Measurements from ENCODE around the gene ZCCHC8. TPM values are rescaled to one million over a fixed set of nuclear protein-coding genes. Genes with fewer than 3 reads are reported as not detected.
A peak's percentile ranks its signal among the peaks of the same experiment; 100 is the strongest.

ZCCHC8 gene
- total RNA-seq, 1 donor, result 22.8 TPM

GRCh38 chr12:122459211-122459610 lies 41.5 kb downstream of the ZCCHC8 start:
- TF ChIP-seq CTCF (IDR thresholded peaks at IDR 0.05; ENCODE audit: extremely low read depth, low read depth, low read length), result no peak
- Histone ChIP-seq H2AFZ (ENCODE audit: low read length) (no peak overlapping the region), H3K27ac (ENCODE audit: low read depth, low read length) (no peak overlapping the region), H3K9me3 (ENCODE audit: low read depth, low read length) (no peaks in the 10 kb centered on the region), H3K79me2 (ENCODE audit: insufficient read depth, low read length) (no peaks in the 10 kb centered on the region), H3K4me1 (ENCODE audit: insufficient read depth, low read length) (peaks cover 4% of the 10 kb centered on the region), H4K20me1 (ENCODE audit: insufficient read depth, low read length) (no peaks in the 10 kb centered on the region), H3K27me3 (ENCODE audit: insufficient read depth, low read length) (no peaks in the 10 kb centered on the region), H3K4me3 (ENCODE audit: insufficient read depth, low read length) (no peak overlapping the region), H3K4me2 (ENCODE audit: insufficient read depth, low read length) (no peak overlapping the region), H3K36me3 (ENCODE audit: insufficient read depth, low read length) (no peaks in the 10 kb centered on the region)
- DNase-seq (ENCODE audit: insufficient read length, low spot score, missing footprints), result no peak

- no peaks in the 10 kb centered on the region for H4K20me1 ChIP-seq (ENCODE audit: insufficient read depth, low read length)
- no peak for TF ChIP-seq CTCF (IDR thresholded peaks at IDR 0.05; ENCODE audit: extremely low read depth, low read depth, low read length)
- H3K4me2 ChIP-seq (ENCODE audit: insufficient read depth, low read length), result no peak overlapping the region
- no peak overlapping the region for H3K4me3 ChIP-seq (ENCODE audit: insufficient read depth, low read length)
- H3K4me1 ChIP-seq (ENCODE audit: insufficient read depth, low read length), result no peaks in the 10 kb centered on the region
- no peaks in the 10 kb centered on the region for H3K27me3 ChIP-seq (ENCODE audit: insufficient read depth, low read length)
- no peak overlapping the region for H3K27ac ChIP-seq (ENCODE audit: low read depth, low read length)
- no peak overlapping the region for H2AFZ ChIP-seq (ENCODE audit: low read length)
- no peak for DNase-seq (ENCODE audit: insufficient read length, low spot score, missing footprints)
- no peaks in the 10 kb centered on the region for H3K9me3 ChIP-seq (ENCODE audit: low read depth, low read length)
- H3K36me3 ChIP-seq (ENCODE audit: insufficient read depth, low read length), result no peaks in the 10 kb centered on the region
- no peaks in the 10 kb centered on the region for H3K79me2 ChIP-seq (ENCODE audit: insufficient read depth, low read length)
These were observed 42.4 kb downstream of the ZCCHC8 start for GRCh38 chr12:122458105-122459035.

- H3K4me3 ChIP-seq (ENCODE audit: insufficient read depth, low read length), result no peak overlapping the region
- no peaks in the 10 kb centered on the region for H4K20me1 ChIP-seq (ENCODE audit: insufficient read depth, low read length)
- no peak overlapping the region for H2AFZ ChIP-seq (ENCODE audit: low read length)
- H3K9me3 ChIP-seq (ENCODE audit: low read depth, low read length), result no peaks in the 10 kb centered on the region
- H3K79me2 ChIP-seq (ENCODE audit: insufficient read depth, low read length), result no peaks in the 10 kb centered on the region
- TF ChIP-seq CTCF (IDR thresholded peaks at IDR 0.05; ENCODE audit: extremely low read depth, low read depth, low read length), result no peak
- H3K27ac ChIP-seq (ENCODE audit: low read depth, low read length), result no peak overlapping the region
- no peaks in the 10 kb centered on the region for H3K27me3 ChIP-seq (ENCODE audit: insufficient read depth, low read length)
- H3K4me1 ChIP-seq (ENCODE audit: insufficient read depth, low read length), result no peaks in the 10 kb centered on the region
- no peaks in the 10 kb centered on the region for H3K36me3 ChIP-seq (ENCODE audit: insufficient read depth, low read length)
- H3K4me2 ChIP-seq (ENCODE audit: insufficient read depth, low read length), result no peak overlapping the region
- DNase-seq (ENCODE audit: insufficient read length, low spot score, missing footprints), result peak; percentile 32
These were observed 43.1 kb downstream of the ZCCHC8 start for GRCh38 chr12:122457627-122458026.

GRCh38 chr12:122454739-122455138 lies 46.0 kb downstream of the ZCCHC8 start:
- Histone ChIP-seq H3K79me2 (ENCODE audit: insufficient read depth, low read length) (no peaks in the 10 kb centered on the region), H3K27ac (ENCODE audit: low read depth, low read length) (no peak overlapping the region), H4K20me1 (ENCODE audit: insufficient read depth, low read length) (no peaks in the 10 kb centered on the region), H3K36me3 (ENCODE audit: insufficient read depth, low read length) (no peaks in the 10 kb centered on the region), H2AFZ (ENCODE audit: low read length) (no peak overlapping the region), H3K9me3 (ENCODE audit: low read depth, low read length) (no peaks in the 10 kb centered on the region), H3K4me2 (ENCODE audit: insufficient read depth, low read length) (no peak overlapping the region), H3K27me3 (ENCODE audit: insufficient read depth, low read length) (no peaks in the 10 kb centered on the region), H3K4me3 (ENCODE audit: insufficient read depth, low read length) (no peak overlapping the region), H3K4me1 (ENCODE audit: insufficient read depth, low read length) (no peaks in the 10 kb centered on the region)
- DNase-seq (ENCODE audit: insufficient read length, low spot score, missing footprints), result no peak
- no peak for TF ChIP-seq CTCF (IDR thresholded peaks at IDR 0.05; ENCODE audit: extremely low read depth, low read depth, low read length)

Measured in osteoblast (primary cell).